SW480 (cell line): Measurements from ENCODE around the gene ARHGAP15.

Experiments used
- DNase-seq: peaks from one replicate; pipeline ENCODE4 v3.0.0-alpha.2; 2016; ENCODE audit warnings: low spot score

The ARHGAP15 gene

GRCh38 chr2:143692162-143692561 lies 562.9 kb downstream of the ARHGAP15 start:
- no peak for DNase-seq

DNA sequence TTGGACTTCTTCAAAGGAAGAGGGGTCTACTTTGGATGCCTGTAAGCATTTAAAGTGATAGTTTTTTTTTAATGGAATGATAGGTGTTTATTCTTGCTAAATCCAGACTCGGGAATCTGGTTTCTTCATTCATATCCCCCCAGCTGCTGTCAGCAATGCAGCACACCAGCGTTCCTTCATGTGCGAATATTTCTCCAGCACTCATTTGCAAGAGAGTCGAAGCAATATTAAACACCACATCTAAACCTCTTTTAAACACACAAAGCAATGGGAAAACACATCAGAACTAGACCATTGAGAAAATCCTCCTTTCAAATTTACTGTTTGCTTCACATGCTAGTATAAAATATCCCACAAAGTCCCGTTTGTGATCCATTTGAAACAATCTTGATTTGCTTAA lies 563.7 kb downstream of the ARHGAP15 start:
- DNase-seq = no peak

DNA sequence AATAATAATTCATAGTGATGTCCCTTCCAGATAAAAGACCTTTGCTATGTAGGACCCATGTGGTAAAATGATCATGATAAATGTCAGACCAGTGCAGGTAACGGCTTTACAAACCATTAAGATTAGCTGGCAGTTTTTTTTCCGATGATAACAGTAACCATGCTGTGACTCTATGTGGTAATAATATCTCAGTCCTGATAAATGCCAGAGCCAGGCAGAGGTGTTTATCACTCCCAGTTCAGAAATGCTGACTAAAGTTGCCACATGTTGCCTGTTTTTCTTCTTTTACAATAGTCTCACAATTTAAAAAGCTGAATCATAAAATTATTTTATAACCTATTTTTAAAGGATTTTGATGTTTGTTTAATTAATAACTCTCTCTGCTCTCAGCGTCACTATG lies 565.1 kb downstream of the ARHGAP15 start:
- no peak for DNase-seq

- DNase-seq = no peak
Measured at GRCh38 chr2:143696651-143697050, 567.4 kb downstream of the ARHGAP15 start.

DNA sequence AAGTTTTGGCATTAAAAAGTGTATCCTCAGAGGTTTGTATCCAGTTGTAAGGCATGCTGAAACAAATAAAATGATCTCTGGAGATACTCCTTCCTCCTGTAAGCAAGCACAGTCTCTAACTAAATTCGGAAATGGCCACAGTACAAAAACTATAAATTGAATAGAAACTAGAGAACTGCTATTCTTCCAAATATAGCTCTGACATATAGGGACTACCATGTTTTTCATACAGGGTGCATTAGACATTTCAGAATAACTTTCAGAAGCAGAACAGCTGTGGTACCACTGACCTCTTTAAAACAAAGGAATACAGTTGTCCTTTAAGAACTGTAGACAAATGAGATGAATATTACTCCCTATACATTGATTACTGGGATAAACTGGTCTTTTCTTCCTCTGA lies 568.5 kb downstream of the ARHGAP15 start:
- DNase-seq = no peak

DNA sequence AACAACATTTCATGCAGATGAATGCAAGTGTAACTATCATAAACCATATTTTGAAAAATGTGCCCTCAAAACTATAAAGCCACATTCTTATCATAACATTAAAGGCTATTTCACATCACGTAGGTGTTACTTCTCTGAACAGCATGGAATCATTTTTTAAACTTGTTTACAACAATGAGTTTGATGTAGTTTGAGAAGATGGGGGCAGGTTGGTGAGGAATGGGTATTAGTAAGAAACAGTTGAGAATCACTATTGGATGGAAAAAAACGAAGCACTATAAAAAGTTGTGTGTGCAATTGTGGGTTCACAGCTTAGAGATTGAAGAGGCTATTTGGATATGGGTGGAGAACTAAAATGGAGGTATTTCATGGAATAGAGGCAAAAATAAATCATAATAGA lies 569.1 kb downstream of the ARHGAP15 start:
- no peak for DNase-seq

- DNase-seq = no peak
Measured at GRCh38 chr2:143698888-143699570, 569.8 kb downstream of the ARHGAP15 start.

GRCh38 chr2:143700865-143701264 lies 571.6 kb downstream of the ARHGAP15 start:
- no peak for DNase-seq

- DNase-seq = no peak
Measured at GRCh38 chr2:143701785-143702184, 572.6 kb downstream of the ARHGAP15 start.

DNA sequence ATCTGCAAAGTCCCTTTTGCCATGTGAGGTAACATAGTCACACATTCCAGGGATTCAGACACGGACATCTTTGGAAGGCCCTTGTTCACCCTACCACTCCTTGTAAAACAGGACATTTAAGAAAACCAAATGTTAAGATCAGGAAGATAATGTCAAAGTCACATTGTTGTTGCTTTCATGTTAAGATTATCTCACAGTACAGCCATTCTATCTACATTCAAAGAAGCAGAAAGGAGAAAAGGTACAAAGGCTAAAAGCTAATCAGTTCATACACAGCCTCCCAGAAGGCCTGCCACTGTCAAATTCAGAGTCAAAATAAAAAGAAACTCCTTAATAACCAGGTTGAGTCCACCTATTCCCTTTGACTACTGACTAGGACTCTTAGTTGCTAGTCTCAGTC lies 573.7 kb downstream of the ARHGAP15 start:
- no peak for DNase-seq

GRCh38 chr2:143704451-143705106 lies 575.4 kb downstream of the ARHGAP15 start:
- DNase-seq = no peak

DNA sequence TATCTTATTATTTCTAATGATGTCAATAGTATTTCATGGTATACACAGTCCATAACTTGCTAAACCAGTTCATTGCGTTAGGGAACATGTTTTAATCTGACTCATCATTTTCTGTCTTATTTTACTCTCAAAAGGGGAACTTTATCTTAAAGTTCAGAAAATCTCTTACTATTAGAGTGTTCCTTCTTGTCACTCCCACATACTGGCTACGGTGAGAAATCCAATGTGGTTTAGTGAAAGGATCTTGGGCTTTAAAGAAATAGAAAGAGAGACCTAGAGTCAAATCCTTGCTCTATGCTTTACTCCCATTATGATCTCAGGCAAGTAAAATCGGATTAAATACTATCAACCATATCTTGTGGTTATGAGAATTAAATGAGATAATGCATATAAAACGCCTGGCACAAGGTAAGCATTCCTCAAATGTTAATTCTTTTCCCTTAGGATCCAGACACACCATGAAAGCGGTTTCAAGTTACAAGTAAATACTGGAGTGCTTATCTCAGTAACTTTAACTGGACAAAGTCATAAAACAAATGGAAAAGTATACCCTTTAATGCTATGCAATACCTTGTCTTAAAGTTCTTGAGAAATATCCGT lies 576.0 kb downstream of the ARHGAP15 start:
- DNase-seq = no peak

DNA sequence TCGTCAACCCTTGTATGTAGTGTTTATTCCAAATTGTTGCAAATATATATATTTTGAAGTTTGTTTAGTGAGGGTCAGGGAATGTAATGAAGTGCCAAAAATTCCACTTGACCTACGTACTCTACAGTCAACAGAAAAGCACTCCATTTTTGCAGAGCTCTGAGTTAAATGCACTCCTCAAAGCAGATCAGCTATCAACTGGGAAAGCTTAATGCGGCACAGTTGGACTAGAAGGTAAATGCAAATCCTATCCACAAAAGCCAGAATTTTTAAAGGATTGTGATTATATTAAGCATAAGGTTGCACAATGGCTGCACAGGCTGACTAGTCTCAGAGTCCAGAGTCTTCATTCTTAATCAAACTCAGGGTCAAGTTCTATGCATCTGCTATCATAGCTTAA lies 577.1 kb downstream of the ARHGAP15 start:
- no peak for DNase-seq

- DNase-seq = no peak
Measured at GRCh38 chr2:143708682-143709081, 579.5 kb downstream of the ARHGAP15 start.

GRCh38 chr2:143710196-143710595 lies 581.0 kb downstream of the ARHGAP15 start:
- DNase-seq = no peak

GRCh38 chr2:143710879-143711278 lies 581.7 kb downstream of the ARHGAP15 start:
- DNase-seq = no peak

DNA sequence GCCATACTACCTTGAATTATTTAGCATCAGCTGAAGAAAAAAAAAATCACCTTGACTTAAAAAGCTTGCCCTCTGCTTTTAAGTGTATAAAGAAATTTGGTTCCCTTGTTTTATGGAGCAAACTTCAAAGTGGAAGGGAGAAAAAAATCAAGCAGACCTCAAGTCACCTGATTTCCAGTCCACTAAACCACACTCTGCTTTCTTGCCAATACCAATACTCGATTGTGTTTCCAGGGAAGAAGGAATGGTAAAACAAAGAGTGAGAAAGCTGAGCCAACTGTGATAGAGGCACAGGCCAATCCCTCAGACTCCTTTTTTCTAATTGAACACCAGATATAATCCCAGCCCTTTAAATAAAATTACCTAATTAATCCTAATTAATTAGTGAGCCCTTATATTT lies 587.3 kb downstream of the ARHGAP15 start:
- no peak for DNase-seq

DNA sequence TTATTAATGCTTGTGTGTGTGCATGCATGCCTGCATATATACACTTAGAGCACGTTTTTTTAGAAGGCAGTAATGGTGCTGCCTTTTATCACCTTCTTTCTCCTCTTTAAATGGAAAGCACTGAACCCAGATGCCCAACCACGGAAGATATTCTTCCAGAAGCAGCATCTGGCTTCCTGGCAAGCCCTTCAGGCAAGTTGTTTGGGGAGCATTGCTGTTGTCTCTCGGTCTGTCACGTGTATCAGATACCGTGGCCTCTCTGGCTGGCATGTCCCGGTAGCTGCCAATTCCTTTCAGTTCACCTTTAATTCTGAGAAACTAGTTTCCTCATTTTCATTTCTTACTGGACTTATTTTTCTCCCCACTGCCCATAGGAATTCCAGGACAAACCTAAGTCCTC lies 587.8 kb downstream of the ARHGAP15 start:
- DNase-seq = no peak

- no peak for DNase-seq
Measured at GRCh38 chr2:143717536-143718168, 588.4 kb downstream of the ARHGAP15 start.

- DNase-seq = no peak
Measured at GRCh38 chr2:143718745-143719144, 589.5 kb downstream of the ARHGAP15 start.

- DNase-seq = no peak
Measured at GRCh38 chr2:143719406-143719805, 590.2 kb downstream of the ARHGAP15 start.

DNA sequence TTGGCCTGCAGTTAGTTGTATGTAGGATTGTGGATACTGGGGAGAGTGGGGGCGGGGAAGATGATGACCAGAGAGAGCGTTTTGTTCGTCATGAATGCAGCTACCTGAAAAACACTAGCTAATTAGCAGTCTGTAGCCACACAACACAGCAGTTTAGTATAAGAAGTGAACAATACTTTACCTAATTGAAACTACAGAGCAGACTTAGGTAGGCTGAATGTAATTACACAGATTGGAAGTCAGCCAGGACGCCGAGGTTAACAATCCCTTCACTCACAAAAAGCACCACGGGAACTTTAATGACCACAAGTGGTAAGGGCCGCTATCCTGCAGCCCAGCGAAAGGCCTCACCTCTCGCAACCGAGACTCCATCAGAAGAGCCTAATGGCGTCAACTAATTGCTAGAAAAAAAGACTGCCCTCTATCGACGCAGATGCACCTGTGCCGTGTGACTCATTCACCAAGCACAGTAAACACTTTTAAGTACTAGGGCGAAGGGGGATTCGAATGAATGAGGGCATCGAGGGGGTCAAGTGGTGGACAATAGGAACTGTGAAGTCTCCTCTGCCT lies 591.0 kb downstream of the ARHGAP15 start:
- DNase-seq = no peak

DNA sequence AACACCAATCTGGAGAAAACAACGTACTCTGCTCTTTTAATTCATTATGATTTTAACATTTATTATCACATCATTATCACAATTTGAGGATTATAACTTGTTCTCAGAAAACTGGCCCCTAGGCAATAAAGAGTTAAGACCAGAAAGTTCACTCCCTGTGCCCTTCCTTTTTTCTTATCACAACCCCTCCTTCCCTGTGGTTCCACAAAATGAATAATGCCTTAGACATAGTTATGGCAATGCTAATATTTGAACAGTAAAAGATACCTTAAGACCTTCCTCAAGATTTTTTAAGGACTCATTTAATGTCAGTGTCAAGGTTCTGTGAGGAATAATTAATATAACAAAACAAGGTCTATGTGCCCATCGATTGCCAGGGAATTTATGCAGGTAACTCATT lies 596.2 kb downstream of the ARHGAP15 start:
- no peak for DNase-seq
